Fibroblast of lung (primary cell): Measurements from ENCODE around the gene ARF5. TPM values are rescaled to one million over a fixed set of nuclear protein-coding genes. Genes with fewer than 3 reads are reported as not detected.

ENCODE experiments used
- DNase-seq, 2 donors: peaks; one replicate each; pipeline versions ENCODE4 v3.0.0 to v3.0.0-alpha.2; 2010; ENCODE audit warnings: low read depth in 2 of 2
- H2AFZ ChIP-seq: 2 replicates; pipeline ENCODE4 v1.5.1; 2012; ENCODE audit warnings: low read length, control low read depth, inconsistent platforms
- H3K27ac ChIP-seq: 2 replicates; pipeline ENCODE4 v1.5.1; 2011; ENCODE audit warnings: low read length, control low read depth; ENCODE audit not compliant: insufficient read depth
- H3K27me3 ChIP-seq: 2 replicates; pipeline ENCODE4 v1.5.1; 2011; ENCODE audit warnings: mild to moderate bottlenecking, low read length; ENCODE audit not compliant: control insufficient read depth, insufficient read depth
- H3K36me3 ChIP-seq: 2 replicates; pipeline ENCODE4 v1.5.1; 2011; ENCODE audit warnings: low read length; ENCODE audit not compliant: control insufficient read depth, insufficient read depth
- H3K4me1 ChIP-seq: 2 replicates; pipeline ENCODE4 v1.5.1; 2011; ENCODE audit warnings: low read length; ENCODE audit not compliant: control insufficient read depth, insufficient read depth; ENCODE audit errors: extremely low read depth
- H3K4me2 ChIP-seq: 2 replicates; pipeline ENCODE4 v1.5.1; 2011; ENCODE audit warnings: low read length, control low read depth; ENCODE audit not compliant: insufficient read depth; ENCODE audit errors: extremely low read depth
- H3K4me3 ChIP-seq, 4 experiments: fragments of 200-600 bp in 1 of 4; sonication (generic) in 1 of 4; replicated peaks in 1 of 4; 2 replicates each; pipeline ENCODE4 v1.5.1; 2011 to 2016; ENCODE audit warnings: low read length in 4 of 4, low read depth in 3 of 4, mild to moderate bottlenecking in 3 of 4, control low read depth in 2 of 4, inconsistent platforms in 1 of 4, mixed read lengths in 1 of 4; ENCODE audit not compliant: insufficient read depth in 1 of 4; ENCODE audit errors: control extremely low read depth in 1 of 4
- H3K79me2 ChIP-seq: 2 replicates; pipeline ENCODE4 v1.5.1; 2012; ENCODE audit warnings: mild to moderate bottlenecking, low read length, inconsistent platforms; ENCODE audit not compliant: control insufficient read depth, insufficient read depth
- H3K9ac ChIP-seq: 2 replicates; pipeline ENCODE4 v1.5.1; 2011; ENCODE audit warnings: mild to moderate bottlenecking, low read length, control low read depth; ENCODE audit not compliant: insufficient read depth
- H3K9me3 ChIP-seq: 2 replicates; pipeline ENCODE4 v1.5.1; 2012; ENCODE audit warnings: low read depth, low read length; ENCODE audit not compliant: control insufficient read depth, insufficient read depth
- H4K20me1 ChIP-seq: 2 replicates; pipeline ENCODE4 v1.5.1; 2011; ENCODE audit warnings: low read length; ENCODE audit not compliant: control insufficient read depth, insufficient read depth; ENCODE audit errors: extremely low read depth
- CTCF ChIP-seq, 2 donors: IDR thresholded peaks in 1 of 2; conservative IDR thresholded peaks in 1 of 2; 1 replicate in 1 of 2; 2 replicates in 1 of 2; pipeline ENCODE4 v1.5.1; 2011 to 2012; ENCODE audit warnings: low read length in 2 of 2, control low read depth in 1 of 2, inconsistent platforms in 1 of 2, low read depth in 1 of 2, mild to moderate bottlenecking in 1 of 2
- EZH2 ChIP-seq: IDR thresholded peaks from 2 replicates; pipeline ENCODE4 v1.5.1; 2012; ENCODE audit warnings: low read length, control low read depth, mild to moderate bottlenecking; ENCODE audit errors: missing control alignments
- polyA plus RNA-seq, 2 donors: library from polyadenylated mRNA; depleted of rRNA in 1 of 2; stranded (reverse) in 1 of 2; unstranded in 1 of 2; fragments of >200 nt; gene quantifications; 2 replicates each; pipeline ENCODE4 v1.2.1, GENCODE V29; 2011 to 2012; ENCODE audit warnings: missing spikeins in 1 of 2
- total RNA-seq: library from RNA; depleted of rRNA; stranded (reverse); fragments of >200 nt; gene quantifications from 2 replicates; pipeline ENCODE4 v1.2.1, GENCODE V29; 2014

Gene ARF5
- total and polyA plus RNA-seq, 2 donors (not counting 1 experiment from before 2014, with no cell fraction given) = 113 to 185 TPM

DNA sequence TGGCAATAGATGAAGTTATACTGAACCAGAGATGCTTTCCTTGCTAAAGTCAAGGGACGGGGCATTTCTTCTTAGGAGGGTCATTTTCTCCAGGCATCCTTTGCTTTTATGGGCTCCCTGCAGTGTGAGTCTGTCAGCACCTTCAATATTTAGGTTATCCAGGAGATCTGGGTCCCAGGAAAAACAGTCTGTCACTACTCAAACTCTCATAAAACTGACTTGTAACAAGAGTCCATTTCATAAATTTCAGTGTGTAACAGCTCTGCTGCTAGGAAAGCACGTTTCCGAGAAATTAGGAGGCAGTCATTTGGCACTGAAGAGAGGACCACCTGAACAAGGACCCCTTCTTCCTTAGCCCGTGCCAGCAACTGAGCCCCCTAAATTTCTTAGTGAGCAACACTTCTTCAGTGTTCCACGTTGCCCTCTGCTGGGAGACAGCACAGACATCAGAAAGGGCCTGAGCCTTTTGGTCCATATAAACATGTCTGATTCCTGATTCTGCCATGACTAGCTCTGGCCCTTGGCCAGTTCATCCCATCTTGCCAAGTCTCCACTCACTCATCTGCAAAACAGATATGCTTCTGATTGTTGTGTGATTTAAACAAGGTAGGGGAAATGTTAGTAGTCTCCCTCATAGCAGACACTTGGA lies 10.1 kb upstream of the ARF5 start:
- Histone ChIP-seq H3K36me3 (peaks cover 2% of the 10 kb centered on the region), H3K4me2 (no peak overlapping the region), H3K27me3 (no peaks in the 10 kb centered on the region), H3K79me2 (peaks cover 7% of the 10 kb centered on the region), H4K20me1 (no peaks in the 10 kb centered on the region), H3K9ac (no peak overlapping the region), H3K27ac (no peak overlapping the region), H3K4me3 (no peak overlapping the region), H3K4me1 (peaks cover 3% of the 10 kb centered on the region), H2AFZ (no peak overlapping the region), H3K9me3 (no peaks in the 10 kb centered on the region)
- TF ChIP-seq CTCF (conservative IDR thresholded peaks at IDR 0.05 in 1 of 2, IDR thresholded peaks at IDR 0.05 in 1 of 2; ENCODE audit: low read depth in 1 of 2, low read length in 2 of 2) (peak; percentile 28 to 38), EZH2 (no peak)
- DNase-seq = peak; percentile 29 to 56

GRCh38 chr7:127578711-127579275 lies 9.4 kb upstream of the ARF5 start:
- Histone ChIP-seq H2AFZ (no peak overlapping the region), H3K36me3 (peaks cover 2% of the 10 kb centered on the region), H3K27ac (no peak overlapping the region), H4K20me1 (no peaks in the 10 kb centered on the region), H3K4me2 (no peak overlapping the region), H3K9ac (no peak overlapping the region), H3K79me2 (peaks cover 11% of the 10 kb centered on the region), H3K27me3 (no peaks in the 10 kb centered on the region), H3K4me3 (no peak overlapping the region), H3K4me1 (peaks cover 3% of the 10 kb centered on the region), H3K9me3 (no peaks in the 10 kb centered on the region)
- TF ChIP-seq CTCF (conservative IDR thresholded peaks at IDR 0.05 in 1 of 2, IDR thresholded peaks at IDR 0.05 in 1 of 2; ENCODE audit: low read depth in 1 of 2, low read length in 2 of 2) (no peak), EZH2 (no peak)
- no peak for DNase-seq

GRCh38 chr7:127580612-127581011 lies 7.6 kb upstream of the ARF5 start:
- no peak overlapping the region for H2AFZ ChIP-seq
- TF ChIP-seq CTCF (conservative IDR thresholded peaks at IDR 0.05 in 1 of 2, IDR thresholded peaks at IDR 0.05 in 1 of 2; ENCODE audit: low read depth in 1 of 2, low read length in 2 of 2) (no peak), EZH2 (no peak)
- DNase-seq = no peak
- H3K27ac ChIP-seq = no peak overlapping the region
- H4K20me1 ChIP-seq = no peaks in the 10 kb centered on the region
- H3K4me2 ChIP-seq = no peak overlapping the region
- no peak overlapping the region for H3K9ac ChIP-seq
- no peaks in the 10 kb centered on the region for H3K27me3 ChIP-seq
- peaks cover 2% of the 10 kb centered on the region for H3K36me3 ChIP-seq
- peaks cover 23% of the 10 kb centered on the region for H3K79me2 ChIP-seq
- no peak overlapping the region for H3K4me3 ChIP-seq
- no peaks in the 10 kb centered on the region for H3K9me3 ChIP-seq
- H3K4me1 ChIP-seq = peaks cover 3% of the 10 kb centered on the region
